HFFc6 (cell line): Measurements from ENCODE around the gene U2AF2. TPM values are rescaled to one million over a fixed set of nuclear protein-coding genes. Genes with fewer than 3 reads are reported as not detected.

Experiments used
- DNase-seq: peaks from one replicate; pipeline ENCODE4 v3.0.0-alpha.2; 2018
- H3K27ac Mint-ChIP-seq: 2 replicates; pipeline ENCODE4 v1.8.0; 2020; ENCODE audit warnings: mild to moderate bottlenecking, mixed read lengths
- H3K27me3 Mint-ChIP-seq: 2 replicates; pipeline ENCODE4 v1.8.0; 2021; ENCODE audit warnings: mild to moderate bottlenecking, moderate library complexity, mixed read lengths; ENCODE audit not compliant: insufficient read depth
- H3K36me3 Mint-ChIP-seq: 2 replicates; pipeline ENCODE4 v1.8.0; 2021; ENCODE audit warnings: low read depth, mixed read lengths
- H3K4me1 Mint-ChIP-seq: 2 replicates; pipeline ENCODE4 v1.8.0; 2020; ENCODE audit warnings: low read depth, mixed read lengths
- H3K4me3 Mint-ChIP-seq: 2 replicates; pipeline ENCODE4 v1.8.0; 2020; ENCODE audit warnings: mild to moderate bottlenecking, moderate library complexity, mixed read lengths
- H3K9me3 Mint-ChIP-seq: 2 replicates; pipeline ENCODE4 v1.8.0; 2020; ENCODE audit warnings: mild to moderate bottlenecking, mixed read lengths
- CTCF ChIP-seq: fragments of 200-600 bp; sonication (generic); IDR thresholded peaks from 2 replicates; pipeline ENCODE4 v1.5.0; 2021; ENCODE audit warnings: antibody characterized with exemption, mild to moderate bottlenecking
- total RNA-seq, 6 experiments: library from RNA; stranded (reverse); fragmentation: NEBNext Ultra II Directional; extraction: Animal tissue kit (Norgen Biotek cat#: 25700); gene quantifications; 2 replicates in 1 of 6; 3 replicates in 5 of 6; pipeline ENCODE4 v1.2.3, GENCODE V29; 2021

The U2AF2 gene
- total RNA-seq, 6 experiments from 2014 or later, result 212 to 241 (median 226) TPM

GRCh38 chr19:55653651-55654322, 1.0 kb upstream of the U2AF2 start:
- Mint-ChIP-seq H3K9me3 (no peaks in the 10 kb centered on the region), H3K27ac (peak overlapping the region; percentile 100), H3K36me3 (peaks cover 12% of the 10 kb centered on the region), H3K27me3 (peaks cover 6% of the 10 kb centered on the region), H3K4me3 (peak overlapping the region; percentile 97), H3K4me1 (peaks cover 28% of the 10 kb centered on the region)
- DNase-seq, result peak; percentile 99
- TF ChIP-seq CTCF, result peak; percentile 99

- Mint-ChIP-seq H3K9me3 (no peaks in the 10 kb centered on the region), H3K36me3 (peaks cover 12% of the 10 kb centered on the region), H3K27ac (peak overlapping the region; percentile 100), H3K27me3 (peaks cover 6% of the 10 kb centered on the region), H3K4me1 (peaks cover 31% of the 10 kb centered on the region), H3K4me3 (peak overlapping the region; percentile 97)
- TF ChIP-seq CTCF, result no peak
- DNase-seq, result peak; percentile 99
Observed at GRCh38 chr19:55654323-55654867, 440 bp upstream of the U2AF2 start.

- H3K4me1 Mint-ChIP-seq, result peaks cover 35% of the 10 kb centered on the region
- H3K4me3 Mint-ChIP-seq, result peak overlapping the region; percentile 97
- no peak for DNase-seq
- H3K36me3 Mint-ChIP-seq, result peaks cover 12% of the 10 kb centered on the region
- no peaks in the 10 kb centered on the region for H3K9me3 Mint-ChIP-seq
- peak overlapping the region; percentile 100 for H3K27ac Mint-ChIP-seq
- no peak for TF ChIP-seq CTCF
- H3K27me3 Mint-ChIP-seq, result peaks cover 8% of the 10 kb centered on the region
Observed at GRCh38 chr19:55655648-55656040, 809 bp downstream of the U2AF2 start.

GRCh38 chr19:55656552-55656951, 1.7 kb downstream of the U2AF2 start:
- no peak for TF ChIP-seq CTCF
- Mint-ChIP-seq H3K27ac (peak overlapping the region; percentile 100), H3K36me3 (peaks cover 12% of the 10 kb centered on the region), H3K27me3 (peaks cover 8% of the 10 kb centered on the region), H3K4me3 (peak overlapping the region; percentile 97), H3K4me1 (peaks cover 35% of the 10 kb centered on the region), H3K9me3 (no peaks in the 10 kb centered on the region)
- DNase-seq, result no peak

- H3K9me3 Mint-ChIP-seq, result no peaks in the 10 kb centered on the region
- TF ChIP-seq CTCF, result no peak
- peak overlapping the region; percentile 51 for H3K27ac Mint-ChIP-seq
- peak overlapping the region; percentile 97 for H3K4me3 Mint-ChIP-seq
- no peak for DNase-seq
- peaks cover 35% of the 10 kb centered on the region for H3K4me1 Mint-ChIP-seq
- peaks cover 17% of the 10 kb centered on the region for H3K36me3 Mint-ChIP-seq
- peaks cover 10% of the 10 kb centered on the region for H3K27me3 Mint-ChIP-seq
Observed at GRCh38 chr19:55656988-55657747, 2.3 kb downstream of the U2AF2 start.
